Measurements from ENCODE around the gene SLC47A2. TPM values are rescaled to one million over a fixed set of nuclear protein-coding genes. Genes with fewer than 3 reads are reported as not detected.

The SLC47A2 gene
- total and polyA plus RNA-seq, 4 donors = 0.02 to 0.18 (median 0.06) TPM; not detected in 1

DNA sequence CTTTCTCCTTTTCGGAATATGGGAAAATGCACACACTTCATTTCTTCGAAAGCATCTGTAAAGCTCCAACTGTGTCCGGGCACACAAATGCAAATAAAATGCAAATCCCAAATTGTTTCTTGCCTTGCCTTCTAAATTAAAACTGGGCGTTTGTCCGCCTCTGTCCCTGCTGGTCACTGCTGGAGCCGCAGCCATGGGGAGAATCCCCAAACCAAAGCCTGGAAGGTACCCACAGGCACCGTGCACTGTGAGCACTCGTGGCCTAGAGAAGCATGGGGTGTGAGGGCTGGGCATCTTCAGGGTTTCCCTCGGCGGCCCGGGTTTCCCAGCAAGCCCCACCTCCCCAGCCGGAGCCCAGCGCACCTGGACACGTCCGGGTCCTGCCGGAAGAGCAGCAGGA lies 2.9 kb downstream of the SLC47A2 start:
- TF ChIP-seq, protein P1, sequence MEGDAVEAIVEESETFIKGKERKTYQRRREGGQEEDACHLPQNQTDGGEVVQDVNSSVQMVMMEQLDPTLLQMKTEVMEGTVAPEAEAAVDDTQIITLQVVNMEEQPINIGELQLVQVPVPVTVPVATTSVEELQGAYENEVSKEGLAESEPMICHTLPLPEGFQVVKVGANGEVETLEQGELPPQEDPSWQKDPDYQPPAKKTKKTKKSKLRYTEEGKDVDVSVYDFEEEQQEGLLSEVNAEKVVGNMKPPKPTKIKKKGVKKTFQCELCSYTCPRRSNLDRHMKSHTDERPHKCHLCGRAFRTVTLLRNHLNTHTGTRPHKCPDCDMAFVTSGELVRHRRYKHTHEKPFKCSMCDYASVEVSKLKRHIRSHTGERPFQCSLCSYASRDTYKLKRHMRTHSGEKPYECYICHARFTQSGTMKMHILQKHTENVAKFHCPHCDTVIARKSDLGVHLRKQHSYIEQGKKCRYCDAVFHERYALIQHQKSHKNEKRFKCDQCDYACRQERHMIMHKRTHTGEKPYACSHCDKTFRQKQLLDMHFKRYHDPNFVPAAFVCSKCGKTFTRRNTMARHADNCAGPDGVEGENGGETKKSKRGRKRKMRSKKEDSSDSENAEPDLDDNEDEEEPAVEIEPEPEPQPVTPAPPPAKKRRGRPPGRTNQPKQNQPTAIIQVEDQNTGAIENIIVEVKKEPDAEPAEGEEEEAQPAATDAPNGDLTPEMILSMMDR (IDR thresholded peaks at IDR 0.05; ENCODE audit: control extremely low read depth, extremely low read depth) = no peak
- ATAC-seq (ENCODE audit: insufficient read depth, low FRiP score) (no peak), DNase-seq (no peak)
- Histone ChIP-seq H3K4me1 (ENCODE audit: control insufficient read depth in 5 of 5, insufficient read depth in 5 of 5, low read length in 5 of 5) (no peaks in the 10 kb centered on the region), H3K27me3 (ENCODE audit: control insufficient read depth in 3 of 3, insufficient read depth in 3 of 3, low read length in 2 of 3) (no peaks in the 10 kb centered on the region), H3K4me3 (no peak overlapping the region), H3K36me3 (ENCODE audit: control insufficient read depth in 4 of 4, insufficient read depth in 4 of 4, low read length in 4 of 4) (no peaks in the 10 kb centered on the region), H3K9ac (ENCODE audit: insufficient read depth in 1 of 2, low read length in 2 of 2) (no peak overlapping the region), H3K9me3 (ENCODE audit: control insufficient read depth in 4 of 4, insufficient read depth in 3 of 4, low read length in 3 of 4) (peaks cover 0 to 1% (median 0%) of the 10 kb centered on the region in 4 donors), H3K27ac (ENCODE audit: low read depth in 1 of 2, low read length in 1 of 2) (no peak overlapping the region)
- WGBS, 2 donors = 81 to 90% methylated on average over 16 of the region's 16 CpGs

DNA sequence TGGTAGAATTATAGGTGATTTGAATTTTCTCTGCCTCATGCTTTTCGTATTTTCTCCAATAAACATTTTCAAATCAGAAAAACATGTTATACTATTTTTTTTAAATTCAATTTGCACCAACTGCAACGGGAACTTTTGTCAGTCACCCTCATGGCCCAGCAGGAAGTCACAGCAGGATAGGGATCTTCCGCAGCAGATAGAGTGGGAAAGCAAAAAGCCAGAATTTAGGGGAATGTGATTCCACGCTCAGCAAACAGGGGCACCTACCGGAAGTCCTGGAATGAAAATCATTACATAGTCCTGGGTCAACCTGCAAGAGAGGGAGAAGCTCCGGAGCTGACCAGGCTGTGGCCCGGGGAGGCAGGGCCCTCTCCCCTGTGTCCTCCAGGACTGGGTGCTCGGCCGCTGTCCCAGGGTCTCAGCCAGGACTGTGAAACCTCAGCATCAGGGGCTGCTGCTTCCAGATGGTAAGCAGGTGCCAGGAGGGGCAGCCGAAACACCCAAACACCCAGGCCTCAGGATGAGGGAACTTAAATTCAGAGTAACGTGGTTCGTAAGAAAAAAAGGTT lies 3.9 kb downstream of the SLC47A2 start:
- H3K4me3 ChIP-seq = no peak overlapping the region
- no peak overlapping the region for H3K27ac ChIP-seq (ENCODE audit: low read depth in 1 of 2, low read length in 1 of 2)
- H3K36me3 ChIP-seq (ENCODE audit: control insufficient read depth in 4 of 4, insufficient read depth in 4 of 4, low read length in 4 of 4) = no peaks in the 10 kb centered on the region
- H3K4me1 ChIP-seq (ENCODE audit: control insufficient read depth in 5 of 5, insufficient read depth in 5 of 5, low read length in 5 of 5) = no peaks in the 10 kb centered on the region
- H3K9me3 ChIP-seq (ENCODE audit: control insufficient read depth in 4 of 4, insufficient read depth in 3 of 4, low read length in 3 of 4) = peaks cover 0 to 1% (median 0%) of the 10 kb centered on the region in 4 donors
- no peak overlapping the region for H3K9ac ChIP-seq (ENCODE audit: insufficient read depth in 1 of 2, low read length in 2 of 2)
- DNase-seq (no peak), ATAC-seq (ENCODE audit: insufficient read depth, low FRiP score) (no peak)
- 86 to 89% methylated on average over 12 of the region's 12 CpGs for WGBS, 2 donors
- TF ChIP-seq, protein P1 (IDR thresholded peaks at IDR 0.05; ENCODE audit: control extremely low read depth, extremely low read depth) = no peak
- H3K27me3 ChIP-seq (ENCODE audit: control insufficient read depth in 3 of 3, insufficient read depth in 3 of 3, low read length in 2 of 3) = no peaks in the 10 kb centered on the region

DNA sequence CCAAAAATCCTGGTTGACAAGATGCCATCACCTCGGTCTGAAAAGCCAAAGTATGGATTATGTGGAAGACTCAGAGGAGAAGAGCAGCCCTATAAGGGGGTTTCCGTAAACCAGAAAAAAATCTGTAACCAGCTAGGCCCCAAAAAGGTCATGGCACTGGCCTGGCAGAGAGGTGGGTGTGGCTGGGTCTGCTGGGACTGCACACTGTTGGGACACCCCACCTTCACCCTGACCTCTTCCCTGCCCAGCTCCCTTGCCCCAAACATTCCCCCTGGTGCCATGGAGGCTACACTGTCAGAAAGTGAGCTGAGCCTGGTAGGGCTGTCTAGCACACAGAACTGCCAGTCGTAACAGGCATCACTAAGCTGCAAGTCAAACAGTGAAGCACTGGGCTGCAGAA lies 6.5 kb downstream of the SLC47A2 start:
- DNase-seq (no peak), ATAC-seq (ENCODE audit: insufficient read depth, low FRiP score) (no peak)
- Histone ChIP-seq H3K9me3 (ENCODE audit: control insufficient read depth in 4 of 4, insufficient read depth in 3 of 4, low read length in 3 of 4) (peaks cover 0 to 1% (median 0%) of the 10 kb centered on the region in 4 donors), H3K9ac (ENCODE audit: insufficient read depth in 1 of 2, low read length in 2 of 2) (no peak overlapping the region), H3K36me3 (ENCODE audit: control insufficient read depth in 4 of 4, insufficient read depth in 4 of 4, low read length in 4 of 4) (no peaks in the 10 kb centered on the region), H3K27me3 (ENCODE audit: control insufficient read depth in 3 of 3, insufficient read depth in 3 of 3, low read length in 2 of 3) (no peaks in the 10 kb centered on the region), H3K4me1 (ENCODE audit: control insufficient read depth in 5 of 5, insufficient read depth in 5 of 5, low read length in 5 of 5) (peaks cover 0 to 5% (median 0%) of the 10 kb centered on the region in 5 donors), H3K4me3 (no peak overlapping the region), H3K27ac (ENCODE audit: low read depth in 1 of 2, low read length in 1 of 2) (no peak overlapping the region)
- TF ChIP-seq, protein P1 (IDR thresholded peaks at IDR 0.05; ENCODE audit: control extremely low read depth, extremely low read depth) = no peak
- WGBS, 2 donors = 93 to 96% methylated on average over 3 of the region's 3 CpGs
